Central memory CD4-positive, alpha-beta T cell (primary cell): Measurements from ENCODE around the gene TMEM205.
A peak's percentile ranks its signal among the peaks of the same experiment; 100 is the strongest.
"Not testable (repeated sequence)": the region's sequence is repeated elsewhere in the genome, so short reads cannot be mapped to it uniquely, and the experiment has no call there.

Experiments used
- DNase-seq: peaks from one replicate; pipeline ENCODE4 v3.0.0; 2022

The TMEM205 gene

DNA sequence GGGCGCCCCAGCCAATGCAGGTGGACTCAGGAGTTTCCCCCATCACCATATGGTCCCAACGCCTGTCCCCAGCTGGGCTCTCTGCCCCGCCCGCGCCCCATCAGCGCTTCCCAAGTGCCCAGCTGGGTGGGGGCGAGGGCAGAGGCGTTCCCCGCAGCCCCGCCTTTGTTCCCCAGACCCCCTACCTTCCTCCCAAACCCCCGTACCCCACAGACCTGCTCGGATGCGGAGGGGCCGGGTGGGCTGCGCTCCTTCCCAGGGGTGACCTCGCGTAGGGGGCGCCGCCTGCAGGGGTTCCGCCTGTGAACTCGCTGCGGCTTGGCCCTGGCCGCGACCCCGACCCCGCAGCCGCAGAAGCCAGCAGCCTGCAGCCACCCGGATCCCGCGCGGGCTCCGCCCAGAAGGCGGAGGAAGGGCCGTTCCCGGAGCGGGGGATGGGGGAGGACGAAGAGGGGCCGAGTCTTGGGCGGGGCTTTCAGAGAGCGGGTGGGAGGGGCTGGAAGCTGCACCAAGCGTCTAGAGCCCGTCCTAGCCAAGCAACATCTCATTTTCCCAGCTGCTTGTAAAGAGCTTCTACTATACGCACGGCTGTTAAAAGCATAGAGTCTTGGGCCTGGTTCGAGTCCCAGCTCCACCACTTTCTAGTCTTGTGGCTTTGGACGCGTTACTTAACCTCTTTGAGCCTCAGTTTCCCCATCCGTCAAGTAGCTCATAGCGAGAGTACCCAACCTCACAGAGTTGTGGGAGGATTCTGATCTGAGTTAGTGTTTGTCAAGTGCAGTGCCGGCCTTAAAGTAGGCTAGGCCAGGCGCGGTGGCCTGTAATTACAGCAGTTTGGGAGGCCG, 6.6 kb downstream of the TMEM205 start, which contains the start of gene RAB3D:
RAB3D (minus strand) TSS at position 404 of the 845 bp plus-strand sequence. CDS start 2,258 bp downstream, outside the sequence.
- peak; percentile 41 for DNase-seq

DNA sequence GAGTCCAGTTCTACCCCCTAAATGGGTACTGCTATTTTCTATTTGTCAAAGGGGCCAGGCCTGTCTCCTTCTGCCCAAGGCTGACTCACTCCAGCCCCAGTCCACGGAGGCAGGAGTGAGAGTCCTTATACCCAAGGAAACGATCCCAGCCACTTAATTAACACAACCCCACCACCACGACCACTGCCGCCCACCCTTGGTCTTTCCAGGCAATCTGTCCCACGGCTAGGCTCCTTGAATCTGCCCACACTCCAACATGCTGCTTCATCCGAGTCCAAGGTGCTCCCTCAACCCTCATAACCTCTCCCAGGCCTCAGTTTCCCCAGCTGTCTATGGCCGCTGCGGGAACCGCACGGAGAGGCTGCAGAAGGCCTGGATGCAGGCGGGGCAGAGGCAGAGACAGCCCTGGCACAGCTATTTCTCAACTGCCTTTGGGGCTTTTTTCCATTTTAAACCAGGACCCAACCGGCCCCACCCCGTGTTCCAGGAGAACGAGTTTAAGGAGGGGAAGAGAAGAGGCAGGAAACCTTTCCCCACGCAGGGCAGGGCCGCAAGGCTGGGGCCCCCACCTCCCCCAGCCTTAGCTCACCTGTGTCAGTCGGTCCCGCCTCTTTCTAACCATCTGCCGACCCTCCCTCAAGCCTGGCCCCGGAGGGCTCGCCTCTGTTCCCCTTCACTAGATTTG, 7.4 kb downstream of the TMEM205 start:
- no peak for DNase-seq

DNA sequence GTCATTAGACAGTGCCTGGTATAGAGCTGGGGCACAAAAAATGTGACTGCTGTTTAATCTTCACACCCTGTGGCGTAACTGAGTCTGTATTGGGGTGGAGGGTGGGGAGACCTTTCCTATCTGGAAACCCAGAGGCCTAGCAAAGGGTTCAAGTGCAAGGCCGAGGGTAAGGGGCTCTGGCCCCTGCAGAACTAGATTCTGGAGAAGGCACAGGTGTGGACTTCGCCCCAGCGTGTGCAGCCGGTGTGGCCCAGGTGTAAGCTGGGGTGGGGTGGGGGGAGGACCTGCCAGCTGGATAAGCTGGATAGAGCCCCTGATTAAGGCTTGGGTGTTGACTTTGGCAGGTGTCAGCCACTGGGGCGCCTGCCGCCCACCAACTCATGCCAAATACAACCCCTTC, 7.9 kb downstream of the TMEM205 start:
- DNase-seq, result no peak

DNA sequence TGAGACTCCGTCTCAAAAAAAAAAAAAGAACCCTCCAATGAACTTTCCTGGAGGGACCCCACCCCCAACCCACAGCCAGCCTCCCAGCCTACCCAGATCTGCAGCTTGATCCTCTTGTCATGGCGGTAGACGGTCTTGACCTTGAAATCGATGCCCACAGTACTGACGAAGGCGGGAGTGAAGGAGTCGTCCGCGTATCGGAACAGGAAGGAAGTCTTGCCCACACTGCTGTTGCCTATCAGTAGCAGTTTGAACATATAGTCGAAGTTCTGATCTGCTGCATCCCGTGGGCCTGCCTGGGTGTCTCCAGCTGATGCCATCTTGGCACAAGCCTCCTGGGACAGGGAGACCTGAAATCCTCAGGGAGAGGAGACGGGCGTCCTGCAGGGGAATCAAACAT, 9.0 kb downstream of the TMEM205 start:
- no peak for DNase-seq

DNA sequence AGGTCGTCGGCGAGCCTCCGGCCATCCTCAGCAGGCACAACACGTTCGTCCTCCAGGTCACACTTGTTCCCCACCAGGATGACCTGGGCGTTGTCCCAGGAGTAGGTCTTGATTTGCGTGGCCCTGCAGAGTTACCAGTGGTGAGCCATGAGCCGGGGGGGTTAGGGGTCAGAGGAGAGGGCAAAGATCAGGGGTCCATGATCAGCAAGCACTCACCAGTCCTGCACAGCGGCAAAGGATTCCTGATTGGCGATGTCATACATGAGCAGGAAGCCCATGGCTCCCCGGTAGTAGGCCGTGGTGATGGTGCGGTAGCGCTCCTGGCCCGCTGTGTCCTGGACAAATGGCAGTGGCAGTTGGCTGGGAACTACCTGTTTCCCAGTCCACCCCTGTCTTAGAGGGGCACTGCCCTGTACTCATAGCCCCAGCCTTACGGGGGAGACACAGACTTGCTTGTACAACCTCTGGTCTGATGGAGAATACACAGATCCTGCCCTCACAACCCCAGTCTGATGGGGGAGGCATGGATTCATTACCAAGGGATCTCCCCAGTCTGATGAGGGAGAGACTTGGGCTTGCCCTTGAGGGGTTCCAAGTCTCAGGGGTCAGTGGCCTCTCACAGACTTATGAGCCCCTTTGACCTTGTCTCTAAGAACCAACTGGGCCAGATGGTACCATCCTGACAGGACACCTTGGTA, 10.5 kb downstream of the TMEM205 start:
- no peak for DNase-seq

DNA sequence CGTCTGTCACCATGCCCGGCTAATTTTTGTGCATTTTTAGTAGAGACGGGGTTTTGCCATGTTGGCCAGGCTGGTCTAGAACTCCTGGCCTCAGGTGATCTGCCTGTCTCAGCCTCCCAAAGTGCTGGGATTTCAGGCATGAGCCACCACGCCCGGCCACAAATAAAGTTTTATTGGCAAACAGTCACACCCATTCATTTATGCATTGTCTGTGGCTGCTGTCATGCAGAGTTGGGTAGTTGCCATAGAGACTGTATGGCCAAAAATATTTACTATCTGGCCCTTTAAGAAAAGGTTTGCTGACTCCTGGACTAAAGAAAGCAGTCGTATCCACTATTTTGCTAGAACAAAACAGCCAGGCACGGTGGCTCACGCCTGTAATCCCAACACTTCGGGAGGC, 12.2 kb downstream of the TMEM205 start:
- DNase-seq, result not testable (repeated sequence)

DNA sequence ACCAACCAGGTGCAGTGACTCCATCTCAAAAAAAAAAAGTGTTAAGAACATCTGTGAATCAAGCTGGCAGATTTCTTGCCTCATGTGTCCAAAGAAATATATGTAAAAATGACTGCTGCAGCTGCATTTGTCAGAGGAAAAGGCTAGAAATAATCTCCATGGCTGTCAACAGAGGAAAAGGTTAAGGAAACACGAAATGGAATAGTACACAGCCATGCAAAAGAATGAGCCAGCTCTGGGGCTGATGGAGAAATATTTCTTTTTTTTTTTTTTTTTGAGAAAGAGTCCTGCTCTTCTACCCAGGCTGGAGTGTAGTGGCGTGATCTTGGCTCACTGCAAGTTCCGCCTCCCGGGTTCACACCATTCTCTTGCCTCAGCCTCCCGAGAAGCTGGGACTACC, 13.2 kb downstream of the TMEM205 start:
- no peak for DNase-seq

DNA sequence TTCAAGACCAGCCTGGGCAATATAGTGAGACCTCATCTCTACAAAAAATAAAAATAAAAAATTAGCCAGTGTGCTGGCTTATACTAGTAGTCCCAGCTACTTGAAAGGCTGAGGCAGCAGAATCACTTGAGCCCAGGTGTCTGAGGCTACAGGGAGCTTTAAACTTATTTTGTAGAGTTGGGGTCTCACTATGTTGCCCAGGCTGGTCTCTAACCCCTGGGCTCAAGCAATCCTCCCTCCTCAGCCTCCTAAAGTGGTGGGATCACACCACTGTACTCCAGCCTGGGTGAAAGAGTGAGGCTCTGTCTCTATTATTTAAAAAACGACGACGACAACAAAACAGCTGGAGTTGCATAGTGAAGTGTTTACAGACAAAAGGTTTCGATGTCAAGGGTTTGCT, 14.6 kb downstream of the TMEM205 start:
- no peak for DNase-seq

DNA sequence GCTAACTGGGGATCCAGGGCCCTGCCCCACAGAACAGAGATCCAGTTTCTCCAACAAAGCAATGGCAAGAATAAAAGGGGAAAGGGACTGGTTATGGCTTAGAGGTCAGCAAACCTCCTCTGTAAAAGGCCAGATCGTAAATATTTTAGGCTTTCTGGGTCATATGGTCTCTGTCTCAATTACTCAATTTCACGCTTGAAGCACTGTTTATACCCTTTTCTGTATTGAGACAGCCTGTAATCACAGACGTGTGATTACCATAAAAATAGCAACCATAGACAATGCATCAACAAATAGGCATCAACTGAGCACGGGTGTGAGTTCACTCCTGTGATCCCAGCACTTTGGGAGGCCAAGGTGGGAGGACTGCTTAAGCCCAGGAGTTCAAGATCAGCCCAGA, 15.9 kb downstream of the TMEM205 start:
- DNase-seq, result no peak

DNA sequence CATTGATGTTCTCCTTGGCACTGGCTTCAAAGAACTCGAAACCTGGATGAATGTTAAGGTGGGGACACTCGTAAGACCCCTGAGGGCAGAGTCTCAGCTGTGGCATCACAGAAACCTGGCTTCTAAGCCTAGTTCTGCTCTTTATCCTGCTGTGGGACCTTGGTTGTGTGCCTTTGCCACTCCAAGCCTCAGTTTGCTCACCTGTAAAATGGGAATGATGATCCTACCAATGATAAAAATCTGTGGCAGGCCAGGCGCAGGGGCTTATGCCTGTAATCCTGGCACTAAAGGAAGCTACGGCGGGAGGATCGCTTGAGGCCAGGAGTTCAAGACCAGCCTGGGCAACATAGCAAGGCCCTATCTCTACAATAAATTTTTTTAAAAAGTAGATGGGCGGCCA, 20.5 kb downstream of the TMEM205 start:
- no peak for DNase-seq

DNA sequence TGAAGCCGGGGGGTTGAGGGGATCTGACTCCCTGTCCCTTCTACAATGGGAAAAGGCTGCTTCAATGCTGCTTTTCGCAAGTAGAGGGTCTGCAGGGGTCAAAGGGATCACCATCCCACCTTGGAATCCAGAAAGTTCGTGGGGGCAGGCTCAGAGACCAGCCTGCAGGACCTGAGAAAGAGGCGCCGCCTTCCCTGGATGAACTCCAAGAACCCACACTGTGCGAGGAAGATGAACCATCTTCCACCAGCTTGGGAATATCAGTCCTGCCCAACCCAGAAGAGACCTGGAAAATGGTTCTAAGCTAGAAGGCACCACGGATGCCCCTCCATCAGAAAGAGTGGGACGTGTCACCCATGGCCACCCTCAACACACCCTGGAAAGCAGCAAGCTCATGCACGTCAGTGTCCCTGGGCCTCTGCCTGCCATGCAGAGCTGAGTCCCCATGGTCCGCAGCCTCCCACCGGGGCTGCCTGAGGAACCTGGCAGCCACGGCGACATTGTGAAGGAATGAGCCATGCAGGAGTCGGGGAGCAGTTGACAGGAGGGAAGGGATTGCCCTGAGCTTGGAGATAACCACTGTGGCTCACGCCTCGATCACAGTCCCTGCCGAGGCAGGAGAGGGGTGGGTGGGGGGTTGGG, 21.2 kb downstream of the TMEM205 start:
- DNase-seq, result no peak

DNA sequence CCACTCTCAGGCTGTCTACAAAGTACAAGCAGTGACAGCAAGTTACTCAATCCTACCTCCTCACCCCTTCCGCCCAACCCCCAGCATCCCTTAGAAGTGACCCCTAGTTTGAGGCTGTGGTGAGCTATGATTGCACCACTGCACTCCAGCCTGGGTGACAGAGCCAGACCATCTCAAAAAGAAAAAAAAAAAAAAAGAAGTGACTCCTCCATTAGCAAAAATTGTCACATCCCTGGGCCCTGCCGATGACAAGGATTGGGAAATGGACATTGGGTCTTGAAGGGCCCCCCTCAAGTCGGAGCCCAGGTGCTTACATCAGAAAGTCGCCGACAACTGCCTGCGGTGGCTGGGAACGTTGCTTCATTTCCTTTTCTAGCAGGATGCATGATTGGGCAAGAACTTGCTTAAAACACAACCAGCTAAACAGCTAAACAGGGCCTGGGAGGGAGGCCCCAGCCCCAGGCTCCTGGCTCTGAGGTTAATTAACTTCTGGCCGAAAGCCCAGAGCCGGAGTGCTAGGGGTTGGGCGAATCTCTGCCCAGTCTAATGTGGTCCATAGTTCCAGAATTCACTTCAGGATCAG, 21.9 kb downstream of the TMEM205 start:
- no peak for DNase-seq

DNA sequence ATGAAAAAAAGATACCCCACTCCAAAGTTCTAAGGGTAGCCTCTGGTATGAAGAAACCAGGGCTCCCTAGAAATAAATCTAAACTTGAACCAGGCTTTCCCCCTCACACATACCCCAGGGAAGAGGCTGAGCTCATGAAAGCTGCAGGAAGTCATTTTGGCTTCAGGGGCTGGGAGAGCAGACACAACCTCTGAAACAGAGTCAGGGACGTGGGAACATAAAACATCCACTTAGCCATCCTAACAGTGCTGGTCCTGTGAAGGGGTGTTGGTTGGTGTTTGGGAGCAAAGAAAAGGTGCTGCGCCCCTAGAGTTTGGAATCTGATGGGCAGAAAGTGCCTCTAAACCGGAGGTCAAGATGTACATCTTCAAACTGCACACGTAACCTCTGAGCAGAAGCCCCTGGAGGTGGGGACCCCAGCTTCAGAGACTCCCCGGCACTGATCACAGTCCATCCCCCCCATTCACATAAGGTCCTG, 22.4 kb downstream of the TMEM205 start:
- DNase-seq, result no peak

DNA sequence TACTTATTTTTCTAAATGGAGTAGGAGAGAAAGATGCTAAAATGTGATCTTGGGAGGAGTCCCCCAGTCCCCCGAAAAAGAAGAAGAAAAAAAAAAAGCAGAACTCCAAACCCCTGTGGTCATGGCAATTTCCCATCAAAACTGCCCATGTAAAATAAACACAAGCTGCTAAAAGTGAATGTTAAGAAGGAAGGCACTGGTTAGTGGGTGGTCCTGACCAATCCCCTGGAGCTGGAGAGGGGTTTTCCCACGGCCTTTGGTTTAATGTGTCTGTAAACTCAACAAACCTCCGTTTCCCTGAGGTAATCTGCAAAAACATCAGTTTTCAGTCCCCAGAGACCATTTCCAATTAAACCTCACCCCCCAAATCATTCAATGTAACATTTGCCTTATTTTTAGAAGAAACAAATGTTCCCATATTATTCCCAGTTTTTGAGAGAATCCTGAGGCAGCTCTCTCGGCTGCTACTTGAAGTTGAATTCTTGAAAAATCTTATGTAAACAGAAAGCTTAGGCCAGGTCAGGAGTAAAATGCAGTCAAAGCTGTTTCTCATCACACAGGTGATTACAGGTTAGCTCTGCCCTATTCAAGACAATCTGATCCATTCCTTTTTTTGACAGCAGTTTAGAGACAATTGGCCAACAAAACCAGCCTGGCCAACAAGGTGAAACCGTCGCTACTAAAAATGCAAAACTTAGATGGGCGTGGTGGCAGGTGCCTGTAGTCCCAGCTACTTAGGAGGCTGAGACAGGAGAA, 23.6 kb downstream of the TMEM205 start:
- no peak for DNase-seq

DNA sequence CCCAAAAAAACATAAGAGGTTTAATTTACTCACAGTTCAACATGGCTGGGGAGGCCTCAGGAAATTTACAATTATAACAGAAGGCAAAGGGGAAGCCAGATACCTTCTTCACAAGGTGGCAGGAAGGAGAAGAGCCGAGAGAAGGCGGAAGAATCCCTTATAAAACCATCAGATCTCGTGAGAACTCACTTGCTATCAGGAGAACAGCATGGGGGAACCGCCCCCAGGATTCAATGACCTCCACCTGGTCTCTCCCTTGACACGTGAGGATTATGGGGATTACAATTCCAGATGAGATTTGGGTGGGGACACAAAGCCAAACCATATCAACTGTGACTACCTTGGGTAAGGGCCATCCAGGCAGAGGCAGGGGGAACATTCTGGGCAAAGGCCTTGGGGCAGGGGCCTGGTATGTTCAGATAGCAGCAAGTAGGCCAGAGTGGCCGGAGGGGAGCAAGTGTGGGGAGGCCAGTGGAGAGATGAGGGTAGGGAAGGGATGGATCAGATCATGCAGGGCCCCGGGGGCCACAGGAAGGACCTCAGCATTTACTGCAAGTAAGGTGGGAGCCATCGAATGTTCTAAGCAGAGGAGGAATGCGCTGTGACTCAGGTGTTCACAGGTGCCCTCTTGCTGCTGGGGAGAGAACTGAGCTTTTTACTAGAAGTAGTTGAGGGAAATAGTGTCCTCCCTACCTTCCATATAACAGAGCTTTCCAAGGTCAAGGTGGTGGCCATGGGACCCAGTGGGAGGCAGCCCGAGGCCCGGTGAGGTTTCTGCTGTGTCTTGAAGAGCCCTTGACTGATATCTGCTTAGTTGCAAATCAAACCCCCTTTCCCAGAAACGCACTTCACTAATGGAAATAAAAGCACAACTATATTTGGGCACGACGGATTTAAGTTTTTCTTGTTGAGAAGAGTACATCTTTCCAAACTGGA, 24.6 kb downstream of the TMEM205 start:
- no peak for DNase-seq

DNA sequence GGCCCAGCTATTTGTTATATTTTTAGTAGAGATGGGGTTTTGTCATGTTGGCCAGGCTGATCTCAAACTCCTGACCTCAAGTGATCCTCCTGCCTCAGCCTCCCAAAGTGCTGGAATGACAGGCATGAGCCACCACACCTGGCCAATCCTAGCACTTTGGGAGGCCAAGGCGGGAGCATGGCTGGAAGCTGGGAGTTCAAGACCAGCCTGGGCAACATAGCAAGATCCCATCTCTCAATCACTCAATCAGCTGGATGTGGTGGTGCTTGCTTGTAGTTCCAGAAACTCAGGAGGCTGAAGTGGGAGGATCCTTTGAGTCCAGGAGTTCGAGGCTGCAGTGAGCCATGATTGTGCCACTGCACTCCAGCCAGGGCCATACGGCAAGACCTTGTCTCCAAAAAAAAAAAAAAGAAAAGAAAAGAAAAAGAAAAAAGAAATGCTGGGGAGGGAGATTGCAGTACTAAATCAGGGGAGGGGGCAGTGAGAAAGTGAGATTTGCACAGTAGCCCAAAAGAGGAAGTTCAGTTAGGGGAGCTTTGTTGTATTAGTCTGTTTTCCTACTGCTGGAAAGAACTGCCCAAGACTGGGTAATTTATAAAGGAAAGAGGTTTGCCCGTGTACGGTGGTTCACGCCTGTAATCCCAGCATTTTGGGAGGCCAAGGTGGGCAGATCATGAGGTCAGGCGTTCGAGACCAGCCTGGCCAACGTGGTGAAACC, 25.6 kb downstream of the TMEM205 start:
- not testable (repeated sequence) for DNase-seq

DNA sequence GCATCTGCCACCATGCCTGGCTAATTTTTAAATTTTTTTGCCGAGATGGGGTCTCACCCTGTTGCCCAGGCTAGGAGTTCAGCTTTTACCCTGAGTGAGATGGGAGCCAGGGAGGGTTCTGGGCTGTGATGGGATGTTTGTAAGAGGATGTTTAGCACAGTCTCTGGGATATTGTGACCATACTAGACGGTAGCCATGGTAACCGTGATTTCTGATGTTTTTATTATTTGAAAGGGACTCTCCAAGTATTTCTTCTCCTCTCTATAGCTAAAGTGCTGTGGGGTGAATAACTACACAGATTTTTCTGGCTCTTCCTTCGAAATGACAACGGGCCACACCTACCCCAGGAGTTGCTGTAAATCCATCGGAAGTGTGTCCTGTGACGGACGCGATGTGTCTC, 39.7 kb downstream of the TMEM205 start:
- no peak for DNase-seq

DNA sequence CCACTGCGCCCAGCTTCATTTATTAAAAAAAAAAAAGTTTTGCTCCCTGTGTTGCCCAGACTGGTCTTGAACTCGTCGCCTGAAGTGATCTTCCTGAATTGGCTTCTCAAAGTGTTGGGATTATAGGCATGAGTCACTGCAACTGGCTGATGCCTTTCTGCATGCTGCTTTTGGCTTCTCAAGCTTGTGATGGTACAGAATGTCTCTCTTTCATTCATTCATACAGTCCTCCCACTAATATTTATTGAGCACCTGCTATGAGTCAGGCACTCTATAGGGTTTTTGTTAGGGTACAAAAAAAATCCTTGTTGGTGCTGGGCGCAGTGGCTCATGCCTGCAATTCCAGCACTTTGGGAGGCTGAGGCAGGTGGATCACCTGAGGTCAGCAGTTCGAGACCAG, 41.1 kb downstream of the TMEM205 start:
- DNase-seq, result no peak

DNA sequence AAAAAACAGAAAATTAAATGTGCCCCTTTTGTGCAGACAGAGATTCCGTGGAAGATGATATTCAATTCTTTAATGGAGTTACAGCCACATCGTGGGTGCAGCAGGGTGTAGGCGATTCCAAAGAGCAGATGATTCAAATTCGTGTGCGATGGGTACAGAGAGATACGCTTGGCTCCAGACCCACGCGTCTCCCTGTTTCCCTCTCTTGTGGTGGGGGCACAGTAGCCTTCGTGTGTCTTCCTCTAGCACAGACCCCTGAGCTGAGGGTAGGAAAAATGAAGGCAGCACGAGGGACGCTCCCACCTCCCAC, 45.3 kb downstream of the TMEM205 start:
- no peak for DNase-seq
